GM12892 (cell line): Measurements from ENCODE around the gene CALHM4.
"Not testable (repeated sequence)": the region's sequence is repeated elsewhere in the genome, so short reads cannot be mapped to it uniquely, and the experiment has no call there.

Experiments used
- POLR2AphosphoS5 ChIP-seq: IDR thresholded peaks from 2 replicates; pipeline ENCODE4 v1.6.1; 2011; ENCODE audit warnings: low read depth, low read length, control low read depth
- TAF1 ChIP-seq: IDR thresholded peaks from 2 replicates; pipeline ENCODE4 v1.6.1; 2011; ENCODE audit warnings: low read depth, mild to moderate bottlenecking, control low read depth, low read length, borderline replicate concordance

DNA sequence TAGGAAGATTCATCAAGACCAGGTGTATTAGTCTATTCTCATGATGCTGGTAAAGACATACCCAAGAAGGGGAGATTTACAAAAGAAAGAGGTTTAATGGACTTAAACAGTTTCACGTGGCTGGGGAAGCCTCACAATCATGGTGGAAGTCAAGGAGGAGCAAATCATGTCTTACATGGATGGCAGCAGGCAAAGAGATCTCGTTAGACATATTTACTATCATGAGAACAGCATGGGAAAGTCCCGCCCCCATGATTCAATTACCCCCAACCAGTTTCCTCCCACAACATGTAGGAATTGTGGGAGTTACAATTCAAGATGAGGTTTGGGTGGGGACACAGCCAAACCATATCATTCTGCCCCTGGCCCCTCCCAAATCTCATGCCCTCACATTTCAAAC, 50.4 kb downstream of the CALHM4 start:
- not testable (repeated sequence) for TF ChIP-seq TAF1, POLR2AphosphoS5
